SKM-1 treated with dmso at 0.1 percent for 144 hours (cell line): ENCODE results near the gene SERPIND1.
"Not testable (repeated sequence)": the region's sequence is repeated elsewhere in the genome, so short reads cannot be mapped to it uniquely, and the experiment has no call there.

ENCODE experiments used
- DNase-seq: peaks from one replicate; lab custom pipeline; 2025; ENCODE audit not compliant: unreplicated experiment; lab: John Stamatoyannopoulos, UW

The SERPIND1 gene

DNA sequence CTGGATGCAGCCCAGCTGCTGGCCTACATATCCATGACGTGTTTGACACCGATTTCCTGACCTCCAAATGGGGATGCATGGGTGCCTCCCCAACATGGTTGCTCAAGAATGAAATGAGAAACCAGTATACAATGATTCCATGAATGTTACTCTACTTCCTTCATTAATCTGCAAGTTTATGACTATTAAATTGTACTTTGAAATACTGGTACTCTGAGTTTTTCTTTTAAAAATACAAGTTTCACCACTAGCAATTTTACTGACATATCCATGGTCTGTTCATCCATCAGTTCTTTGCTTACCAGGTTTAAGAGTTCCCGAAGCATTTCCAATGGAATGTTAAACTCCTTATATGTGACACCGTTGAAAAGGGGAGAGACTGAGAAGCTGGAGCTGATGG is 39.1 kb downstream of the SERPIND1 start:
- no peak for DNase-seq

- no peak for DNase-seq
Observed at GRCh38 chr22:20814221-20814808, 40.4 kb downstream of the SERPIND1 start.

GRCh38 chr22:20815477-20816050 is 41.7 kb downstream of the SERPIND1 start:
- DNase-seq, result no peak

DNA sequence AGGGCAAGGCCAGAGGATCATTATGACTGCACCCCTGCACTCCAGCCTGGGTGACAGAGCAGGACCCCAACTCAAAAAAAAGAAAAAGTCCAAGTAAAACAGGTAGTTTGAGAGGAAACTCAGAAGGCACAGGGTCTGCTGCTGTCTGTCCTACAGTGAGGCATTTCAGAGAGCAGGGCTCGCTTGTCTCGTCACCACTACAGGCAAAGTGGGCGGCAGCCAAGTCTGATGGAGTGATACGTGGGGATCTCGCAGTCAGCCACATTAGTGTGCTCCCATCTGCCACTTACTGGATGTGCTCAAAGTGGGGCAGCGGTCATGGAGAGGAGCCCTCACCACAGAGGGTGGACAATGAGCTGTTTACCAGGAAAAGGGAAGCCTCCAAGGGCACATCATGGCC is 42.6 kb downstream of the SERPIND1 start:
- no peak for DNase-seq

DNA sequence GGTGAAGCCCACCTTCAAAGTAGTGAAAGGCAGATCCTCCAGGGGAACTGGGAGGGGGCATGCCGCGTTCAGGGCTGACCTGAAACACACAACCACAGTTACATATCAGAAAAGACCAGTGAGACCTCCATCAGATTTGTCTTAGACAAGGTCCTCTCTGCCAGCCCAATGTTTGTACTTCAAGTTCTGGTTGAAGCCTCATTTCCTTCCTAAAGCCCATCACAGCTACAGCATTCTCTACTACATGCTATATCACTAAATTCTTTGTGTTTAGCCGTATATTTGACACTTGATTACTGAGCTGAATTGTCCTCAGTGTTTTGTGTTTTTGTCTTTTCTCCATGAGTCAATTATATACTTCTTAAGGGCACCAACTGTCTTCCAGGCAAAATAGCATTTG is 44.6 kb downstream of the SERPIND1 start:
- no peak for DNase-seq

DNA sequence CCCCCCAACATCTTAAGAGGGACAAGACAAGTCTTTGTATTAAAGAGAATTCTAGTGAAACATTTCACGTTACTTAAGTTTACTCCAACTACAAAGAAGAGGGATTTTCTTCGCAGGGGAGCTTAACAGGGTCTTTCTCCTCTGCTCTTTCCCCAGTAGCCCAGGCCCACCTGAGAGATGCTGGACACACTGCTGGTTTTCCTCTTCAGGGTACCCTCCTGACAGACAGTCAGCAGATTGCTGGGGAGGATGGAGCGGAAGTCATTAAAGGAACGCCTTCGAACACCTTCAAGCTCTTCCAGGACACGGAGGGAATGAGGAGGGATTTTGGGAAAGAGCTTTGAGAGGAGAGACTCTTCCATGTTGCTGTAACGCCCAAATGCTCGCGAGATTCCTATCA is 45.6 kb downstream of the SERPIND1 start:
- DNase-seq, result no peak

DNA sequence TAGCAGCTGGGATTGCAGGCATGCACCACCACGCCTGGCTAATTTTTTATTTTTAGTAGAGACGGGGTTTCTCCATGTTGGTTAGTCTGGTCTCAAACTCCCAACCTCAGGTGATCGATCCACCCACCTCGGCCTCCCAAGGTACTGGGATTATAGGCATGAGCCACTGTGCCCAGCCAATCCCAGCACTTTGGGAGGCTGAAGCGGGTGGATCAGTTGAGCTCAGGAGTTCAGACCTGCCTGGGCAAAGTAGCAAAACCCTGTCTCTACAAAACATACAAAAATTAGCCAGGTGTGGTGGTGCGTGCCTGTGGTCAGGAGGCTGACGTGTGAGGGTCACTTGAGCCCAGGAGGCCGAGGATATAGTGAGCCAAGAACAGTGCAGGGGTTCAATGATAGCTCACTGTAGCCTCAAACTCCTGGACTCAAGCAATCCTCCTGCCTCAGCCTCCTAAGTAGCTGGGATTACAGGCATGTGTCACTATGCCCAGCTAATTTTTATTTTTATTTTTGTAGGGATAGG is 47.9 kb downstream of the SERPIND1 start:
- DNase-seq, result not testable (repeated sequence)

GRCh38 chr22:20822240-20822639 is 48.3 kb downstream of the SERPIND1 start:
- DNase-seq, result no peak

DNA sequence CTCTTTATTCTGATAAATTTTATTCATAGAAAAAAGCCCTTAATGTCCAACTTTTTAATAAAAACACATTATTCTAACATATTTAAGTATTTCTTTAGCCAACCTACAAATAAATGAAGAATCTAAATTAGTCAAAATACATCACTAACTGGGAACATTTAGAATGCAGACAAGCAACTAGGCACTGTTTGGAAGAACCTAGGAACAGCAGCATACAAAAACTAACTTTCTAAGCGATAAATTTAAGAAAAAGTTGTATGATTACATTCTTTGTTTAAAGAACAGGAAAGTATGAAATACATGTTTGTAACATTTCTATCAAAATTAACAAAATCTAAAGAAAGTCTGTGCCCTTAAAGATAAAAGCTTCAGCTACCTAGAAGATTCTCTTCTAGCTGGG is 49.4 kb downstream of the SERPIND1 start:
- DNase-seq, result no peak

DNA sequence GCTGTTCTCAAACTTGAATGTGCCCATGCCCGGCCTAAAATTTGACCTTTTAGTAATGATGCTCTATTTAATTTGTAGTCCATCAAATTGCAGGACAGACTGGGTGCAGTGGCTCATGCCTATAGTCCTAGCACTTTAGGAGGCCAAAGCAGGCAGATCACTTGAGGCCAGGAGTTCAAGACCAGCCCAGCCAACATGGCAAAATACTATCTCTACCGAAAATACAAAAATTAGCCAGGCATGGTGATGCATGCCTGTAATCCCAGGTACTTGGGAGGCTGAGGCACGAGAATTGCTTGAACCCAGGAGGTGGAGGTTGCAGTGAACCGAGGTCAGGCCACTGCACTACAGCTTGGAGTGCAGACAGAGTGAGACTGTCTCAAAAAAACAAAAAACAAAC is 51.3 kb downstream of the SERPIND1 start:
- DNase-seq, result not testable (repeated sequence)

DNA sequence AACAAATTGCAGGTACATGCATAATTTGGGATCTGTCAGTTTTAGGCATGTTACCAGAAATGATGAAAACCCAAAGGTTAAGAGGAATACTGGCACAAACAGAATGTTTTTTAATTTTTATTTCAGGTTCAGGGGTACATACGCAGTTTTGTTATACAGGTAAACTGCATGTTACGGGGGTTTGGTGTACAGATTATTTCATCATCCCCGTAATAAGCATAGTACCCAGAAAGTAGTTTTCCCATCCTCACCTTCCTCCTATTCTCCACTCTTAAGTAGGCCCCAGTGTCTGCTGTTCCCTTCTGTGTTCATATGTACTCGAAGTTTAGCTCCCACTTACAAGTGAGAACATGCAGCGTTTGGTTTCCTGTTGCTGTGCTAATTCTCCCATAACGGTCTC is 51.7 kb downstream of the SERPIND1 start:
- no peak for DNase-seq

- DNase-seq, result not testable (repeated sequence)
Observed at GRCh38 chr22:20826373-20827152, 52.6 kb downstream of the SERPIND1 start.

DNA sequence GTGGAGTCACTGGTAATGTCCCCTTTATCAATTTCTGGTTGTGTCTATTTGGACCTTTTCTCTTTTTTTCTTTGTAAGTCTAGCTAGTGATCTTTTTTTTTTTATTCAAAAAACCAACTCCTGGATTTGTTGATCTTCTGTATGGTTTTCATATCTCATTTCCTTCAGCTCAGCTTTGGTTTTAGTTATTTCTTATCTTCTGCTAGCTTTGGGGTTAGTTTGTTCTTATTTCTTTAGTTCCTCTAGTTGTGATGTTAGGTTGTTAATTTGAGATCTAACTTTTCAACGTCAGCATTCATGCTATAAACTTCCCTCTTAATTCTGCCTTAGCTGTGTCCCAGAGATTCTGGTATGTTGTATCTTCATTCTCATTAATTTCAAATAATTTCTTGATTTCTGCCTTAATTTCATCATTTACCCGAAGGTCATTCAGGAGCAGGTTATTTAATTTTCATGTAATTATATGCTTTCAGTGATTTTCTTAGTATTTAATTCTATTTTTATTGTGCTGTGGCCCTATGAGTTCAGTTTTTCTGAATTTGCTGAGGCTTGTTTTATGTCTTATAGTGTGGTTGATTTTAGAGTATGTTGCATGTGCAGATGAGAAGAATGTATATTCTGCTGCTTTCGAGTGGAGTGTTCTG is 55.7 kb downstream of the SERPIND1 start:
- no peak for DNase-seq

GRCh38 chr22:20833225-20833665 is 59.3 kb downstream of the SERPIND1 start:
- no peak for DNase-seq

GRCh38 chr22:20834206-20834605 is 60.3 kb downstream of the SERPIND1 start:
- no peak for DNase-seq

DNA sequence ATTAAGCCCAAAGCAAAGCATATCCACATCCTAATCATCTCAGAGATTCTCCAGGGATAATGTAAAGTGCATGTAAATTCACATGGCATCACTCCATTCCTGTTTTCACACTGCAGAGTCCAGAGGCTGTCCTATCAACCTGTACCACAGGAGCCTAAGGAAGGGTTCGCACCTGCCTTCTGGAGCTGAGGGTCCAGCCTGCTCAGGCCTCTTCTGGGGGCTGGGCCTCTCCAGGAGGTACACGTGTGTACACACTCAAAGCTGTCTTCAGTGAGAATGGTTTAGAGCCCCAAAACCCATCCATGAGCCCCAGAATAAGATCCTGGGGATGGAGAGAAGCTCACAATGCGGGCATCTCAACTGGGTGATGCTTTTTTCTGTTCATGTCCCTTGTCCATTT is 60.8 kb downstream of the SERPIND1 start:
- no peak for DNase-seq
